ENCODE results near the gene LHPP. TPM values are rescaled to one million over a fixed set of nuclear protein-coding genes. Genes with fewer than 3 reads are reported as not detected.

LHPP gene
- total RNA-seq, 6 donors from 2014 or later, result 12.0 to 21.4 (median 16.4) TPM

- Histone ChIP-seq H3K4me1 (peaks cover 0 to 6% (median 0%) of the 10 kb centered on the region in 4 donors), H3K27ac (no peak overlapping the region), H3K4me3 (no peak overlapping the region), H3K36me3 (no peaks in the 10 kb centered on the region), H3K27me3 (no peaks in the 10 kb centered on the region), H3K9me3 (no peaks in the 10 kb centered on the region)
- ATAC-seq (ENCODE audit: low FRiP score in 2 of 2), result peak in 1 of 2 donors; percentile 1
- DNase-seq, result peak in 1 of 2 donors; percentile 61
- no peak for TF ChIP-seq CTCF (IDR thresholded peaks at IDR 0.05)
- TF ChIP-seq EP300 (IDR thresholded peaks at IDR 0.05), result no peak
- TF ChIP-seq POLR2A (IDR thresholded peaks at IDR 0.05), result no peak
- TF ChIP-seq POLR2AphosphoS5 (IDR thresholded peaks at IDR 0.05), result no peak
- WGBS, 2 donors, result 87 to 96% methylated on average over 3 to 11 of the region's 11 CpGs
Measured at GRCh38 chr10:124551755-124552154, 90.1 kb downstream of the LHPP start.

GRCh38 chr10:124552691-124553276 is 91.2 kb downstream of the LHPP start:
- TF ChIP-seq POLR2A (IDR thresholded peaks at IDR 0.05) (no peak), EP300 (IDR thresholded peaks at IDR 0.05) (no peak), POLR2AphosphoS5 (IDR thresholded peaks at IDR 0.05) (no peak), CTCF (IDR thresholded peaks at IDR 0.05) (no peak)
- Histone ChIP-seq H3K4me3 (no peak overlapping the region), H3K9me3 (no peaks in the 10 kb centered on the region), H3K36me3 (no peaks in the 10 kb centered on the region), H3K27me3 (no peaks in the 10 kb centered on the region), H3K27ac (no peak overlapping the region), H3K4me1 (peaks cover 0 to under 1% (median 0%) of the 10 kb centered on the region in 4 donors)
- 88 to 94% methylated on average over 14 of the region's 14 CpGs for WGBS, 2 donors
- ATAC-seq (ENCODE audit: low FRiP score in 2 of 2) (no peak), DNase-seq (peak in 1 of 2 donors; percentile 56)

GRCh38 chr10:124554085-124554858 is 92.6 kb downstream of the LHPP start:
- 85 to 93% methylated on average over 10 of the region's 10 CpGs for WGBS, 2 donors
- H3K4me1 ChIP-seq, result peaks cover 0 to 3% (median under 1%) of the 10 kb centered on the region in 4 donors
- no peaks in the 10 kb centered on the region for H3K9me3 ChIP-seq
- DNase-seq, result peak in 1 of 2 donors; percentile 64
- no peak overlapping the region for H3K4me3 ChIP-seq
- no peaks in the 10 kb centered on the region for H3K36me3 ChIP-seq
- no peak for ATAC-seq (ENCODE audit: low FRiP score in 2 of 2)
- H3K27me3 ChIP-seq, result no peaks in the 10 kb centered on the region
- no peak for TF ChIP-seq POLR2AphosphoS5 (IDR thresholded peaks at IDR 0.05)
- TF ChIP-seq POLR2A (IDR thresholded peaks at IDR 0.05), result no peak
- no peak for TF ChIP-seq CTCF (IDR thresholded peaks at IDR 0.05)
- no peak for TF ChIP-seq EP300 (IDR thresholded peaks at IDR 0.05)
- H3K27ac ChIP-seq, result no peak overlapping the region

GRCh38 chr10:124557167-124557566 is 95.5 kb downstream of the LHPP start:
- no peak overlapping the region for H3K4me3 ChIP-seq
- H3K27ac ChIP-seq, result no peak overlapping the region
- DNase-seq (peak in 1 of 2 donors; percentile 41), ATAC-seq (ENCODE audit: low FRiP score in 2 of 2) (no peak)
- H3K27me3 ChIP-seq, result no peaks in the 10 kb centered on the region
- H3K4me1 ChIP-seq, result peaks cover 0 to 12% (median 3%) of the 10 kb centered on the region in 4 donors
- no peaks in the 10 kb centered on the region for H3K36me3 ChIP-seq
- no peak for TF ChIP-seq EP300 (IDR thresholded peaks at IDR 0.05)
- H3K9me3 ChIP-seq, result no peaks in the 10 kb centered on the region
- 86 to 89% methylated on average over 10 of the region's 10 CpGs for WGBS, 2 donors

- Histone ChIP-seq H3K27me3 (no peaks in the 10 kb centered on the region), H3K4me3 (no peak overlapping the region), H3K36me3 (no peaks in the 10 kb centered on the region), H3K9me3 (no peaks in the 10 kb centered on the region), H3K27ac (peak overlapping the region in 1 of 4 donors; percentile 32), H3K4me1 (peaks cover 0 to 12% (median 3%) of the 10 kb centered on the region in 4 donors)
- WGBS, 2 donors, result 67 to 96% methylated on average over 2 to 16 of the region's 16 CpGs
- no peak for ATAC-seq (ENCODE audit: low FRiP score in 2 of 2)
- TF ChIP-seq CTCF (IDR thresholded peaks at IDR 0.05), result no peak
- TF ChIP-seq POLR2AphosphoS5 (IDR thresholded peaks at IDR 0.05), result no peak
- no peak for TF ChIP-seq POLR2A (IDR thresholded peaks at IDR 0.05)
- TF ChIP-seq EP300 (IDR thresholded peaks at IDR 0.05), result no peak
- DNase-seq, result peak in 1 of 2 donors; percentile 33
Measured at GRCh38 chr10:124557648-124558338, 96.2 kb downstream of the LHPP start.
